ENCODE results near the gene RASAL2. TPM values are rescaled to one million over a fixed set of nuclear protein-coding genes. Genes with fewer than 3 reads are reported as not detected.

The RASAL2 gene
- total RNA-seq, 1 donor from 2014 or later, result not detected

DNA sequence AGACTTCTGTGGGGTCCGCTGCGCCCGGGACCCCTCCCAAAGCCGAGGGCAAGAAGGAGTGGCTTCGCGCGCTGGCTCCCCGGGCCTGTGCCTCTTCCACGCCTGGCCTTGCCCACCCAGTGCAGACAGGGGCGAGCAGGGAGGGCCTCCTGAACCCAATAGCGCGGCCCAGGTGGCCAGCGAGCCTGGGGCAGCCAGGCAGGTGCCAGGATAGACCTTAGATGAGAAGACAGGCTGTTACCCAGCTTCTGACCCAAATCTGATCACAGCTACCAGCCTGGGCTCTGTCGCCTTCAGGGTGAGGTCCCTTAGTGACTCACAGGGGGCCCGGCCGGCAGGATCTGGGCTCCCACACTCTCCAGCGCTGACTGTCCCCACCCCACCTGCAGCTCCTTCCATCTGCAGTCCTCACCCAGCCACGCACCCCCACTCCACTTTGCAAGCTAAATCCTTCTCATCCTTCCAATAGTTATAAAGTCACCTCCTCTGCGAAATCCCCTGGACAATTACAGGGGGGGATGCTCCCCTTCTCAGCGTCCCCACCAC lies 393.2 kb downstream of the RASAL2 start:
- intact Hi-C loops (cut with micrococcal nuclease), result no loop called here

DNA sequence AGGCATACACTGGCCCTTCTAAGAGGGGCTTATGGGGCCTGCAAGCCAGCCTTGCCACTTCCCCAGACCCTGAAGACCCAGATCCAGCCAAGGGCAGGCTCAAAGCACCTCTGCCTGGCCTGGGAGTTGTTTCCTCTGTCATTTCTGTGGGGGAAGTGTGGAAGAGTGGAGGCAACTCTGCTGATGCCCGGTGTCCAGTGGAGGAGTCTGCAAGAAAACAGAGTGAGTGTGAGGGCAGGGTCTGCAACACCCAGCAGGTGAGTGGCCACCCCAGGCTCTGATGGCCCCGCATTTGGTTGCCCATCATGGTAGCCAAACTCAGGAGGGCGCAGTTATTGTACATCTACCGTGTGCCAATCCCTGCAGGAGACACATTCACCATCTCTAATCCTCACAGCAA lies 394.5 kb downstream of the RASAL2 start:
- intact Hi-C loops (cut with micrococcal nuclease), result no loop called here

DNA sequence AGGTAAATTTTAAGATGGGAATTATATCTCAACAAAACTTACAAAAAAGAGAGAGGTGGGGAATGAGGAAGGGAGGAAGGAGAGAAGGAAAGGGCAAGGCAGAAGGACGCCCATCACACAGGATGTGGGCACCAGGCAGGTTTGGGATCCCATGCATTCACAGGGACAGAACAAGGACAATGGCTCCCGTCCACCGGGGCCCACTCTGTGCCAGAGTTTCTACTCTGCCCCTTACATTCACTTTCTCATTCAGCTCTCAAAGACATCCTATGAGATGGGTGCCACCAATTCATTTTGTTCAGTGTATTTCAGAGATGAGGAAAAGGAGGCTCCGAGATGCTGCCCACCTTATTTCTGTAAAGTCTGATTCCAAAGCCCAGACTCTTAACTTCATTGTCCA lies 395.5 kb downstream of the RASAL2 start:
- intact Hi-C loops (cut with micrococcal nuclease), result no loop called here

DNA sequence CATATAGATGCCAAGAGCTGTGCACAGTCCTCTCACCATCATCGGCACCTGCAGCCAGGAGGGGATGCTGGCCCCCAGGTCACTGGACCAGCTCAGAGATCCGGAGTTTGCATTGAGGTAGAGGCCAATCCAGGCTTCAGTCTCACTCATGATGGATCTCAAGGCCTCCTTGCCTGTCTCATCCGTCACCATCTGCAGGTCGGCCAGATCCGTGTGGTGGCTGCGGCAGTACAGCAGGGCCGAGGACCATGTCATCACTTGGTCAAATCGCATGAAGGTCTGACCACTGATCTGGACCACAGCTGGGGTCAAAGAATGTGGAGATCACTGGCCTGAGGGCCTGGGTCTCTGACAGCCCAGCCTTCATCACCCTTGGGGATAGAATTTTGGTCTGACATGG lies 396.2 kb downstream of the RASAL2 start:
- intact Hi-C loops (cut with micrococcal nuclease), result no loop called here

DNA sequence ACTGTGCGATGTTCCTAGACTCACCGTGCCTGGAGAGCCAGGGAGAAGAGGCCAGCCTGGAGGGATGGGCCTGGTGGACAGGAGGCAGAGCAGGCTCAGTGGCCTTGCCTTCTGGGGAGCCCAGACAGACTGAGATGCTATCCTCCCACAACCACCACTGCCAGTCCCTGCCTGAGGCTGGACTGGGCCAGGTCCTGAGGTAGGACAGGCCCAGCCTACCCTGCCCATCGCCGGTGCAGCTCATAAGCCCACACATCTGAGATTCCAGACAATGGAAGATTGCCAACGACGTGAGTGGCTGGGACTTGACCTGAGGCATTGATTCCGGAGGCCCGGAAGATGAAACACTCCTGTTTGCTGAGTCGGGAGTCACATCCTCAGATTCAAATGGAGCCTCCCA lies 397.1 kb downstream of the RASAL2 start:
- intact Hi-C loops (cut with micrococcal nuclease), result no loop called here

DNA sequence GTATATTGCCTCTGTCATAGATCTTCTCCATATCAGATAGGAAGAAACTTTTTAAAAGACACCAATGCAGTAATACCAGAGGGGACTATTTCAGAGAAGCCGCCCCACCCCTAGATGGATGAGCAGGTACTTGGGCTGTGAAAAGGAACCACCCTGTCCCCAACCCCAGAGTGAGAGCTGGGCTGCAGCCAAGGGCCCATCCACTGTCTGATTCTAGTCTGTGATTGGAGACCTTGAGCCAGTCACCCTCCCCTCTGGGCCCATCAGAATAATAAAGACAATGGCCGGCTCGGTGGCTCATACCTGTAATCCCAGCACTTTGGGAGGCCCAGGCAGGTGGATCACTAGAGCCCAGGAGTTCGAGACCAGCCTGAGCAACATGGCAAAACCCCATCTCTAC lies 397.8 kb downstream of the RASAL2 start:
- intact Hi-C loops (cut with micrococcal nuclease), result no loop called here

DNA sequence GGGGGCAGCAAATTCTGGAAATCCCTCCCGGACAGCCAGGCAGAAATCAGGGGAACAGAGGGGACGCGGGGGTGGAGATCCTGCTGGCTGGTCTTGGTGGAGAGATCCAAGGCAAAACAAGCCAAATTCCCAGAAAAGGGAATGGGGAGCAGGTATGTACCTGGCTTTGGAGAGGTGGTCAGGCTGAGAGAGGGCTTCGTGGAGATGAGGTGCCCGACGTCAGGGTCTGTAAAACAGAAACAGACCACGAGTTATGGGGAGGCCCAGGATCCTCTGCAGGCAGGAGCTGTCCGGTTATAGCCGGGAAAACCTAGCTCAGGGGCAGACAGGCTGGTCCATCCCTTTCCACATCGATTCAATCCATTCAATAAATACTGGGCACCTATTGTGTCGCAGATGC lies 398.4 kb downstream of the RASAL2 start:
- intact Hi-C loops (cut with micrococcal nuclease), result no loop called here

DNA sequence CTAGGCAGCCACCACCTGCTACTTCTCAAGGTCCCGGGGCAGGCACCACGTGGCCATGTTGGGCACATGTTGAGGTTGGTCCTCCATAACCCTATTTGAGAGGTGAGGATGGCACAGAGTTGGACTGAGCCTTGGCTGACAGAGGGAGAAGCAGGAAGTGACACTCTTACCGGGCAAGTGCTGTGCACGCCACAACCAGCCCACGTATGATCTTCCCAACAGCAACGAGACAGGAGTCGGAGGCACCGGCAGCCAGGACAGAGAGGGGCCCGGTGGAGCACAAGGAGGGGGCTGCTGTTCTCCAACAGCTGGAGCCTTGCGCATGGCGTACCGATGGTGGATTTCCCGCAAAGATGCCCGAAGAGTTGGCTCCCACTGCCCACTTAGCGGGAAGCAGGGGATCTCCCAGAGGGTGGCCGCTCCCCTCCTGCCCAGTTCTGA lies 399.4 kb downstream of the RASAL2 start:
- intact Hi-C loops (cut with micrococcal nuclease), result no loop called here

DNA sequence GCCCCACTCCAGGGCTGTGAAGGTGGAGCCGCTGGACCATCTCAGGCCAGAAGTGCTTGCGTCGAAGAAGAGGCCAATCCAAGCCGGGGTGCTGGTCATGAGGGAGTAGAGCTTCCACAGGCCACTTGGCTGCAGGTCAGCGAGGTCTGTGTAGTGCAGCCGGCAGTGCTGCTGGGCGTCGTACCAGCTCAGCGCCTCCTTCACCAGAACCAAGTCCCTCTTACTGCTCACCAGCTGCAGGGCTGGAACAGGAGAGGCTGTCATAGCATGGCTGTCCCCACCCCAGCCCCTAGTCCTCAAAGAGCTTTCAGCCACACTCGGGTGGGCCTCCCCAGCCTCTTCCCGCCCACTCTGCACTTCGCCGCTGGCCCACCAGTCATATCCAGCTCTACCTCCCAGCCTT lies 400.7 kb downstream of the RASAL2 start:
- intact Hi-C loops (cut with micrococcal nuclease), result no loop called here

DNA sequence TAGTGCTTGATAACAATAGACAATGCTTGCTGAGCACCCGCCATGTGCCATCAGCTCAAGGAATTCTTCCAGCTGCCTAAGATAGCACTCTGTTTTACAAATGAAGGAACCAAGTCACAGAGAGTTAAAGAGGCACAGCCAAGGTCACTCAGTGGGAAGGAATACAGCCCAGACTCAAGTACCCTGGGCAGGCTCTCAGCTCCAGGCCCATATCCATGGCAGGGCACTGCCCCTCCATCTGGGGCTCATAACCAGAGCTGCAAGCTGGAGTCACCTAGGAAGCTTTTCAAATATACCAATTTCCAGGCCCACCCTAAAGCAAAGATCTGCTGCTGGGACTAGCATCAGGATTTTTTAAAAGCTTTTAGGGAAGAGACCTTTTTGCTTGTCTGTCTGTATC lies 401.3 kb downstream of the RASAL2 start:
- intact Hi-C loops (cut with micrococcal nuclease), result loop anchor here (5.0 kb wide), 1 partner anchor 1648 kb away; no protein-coding TSS in a partner anchor

DNA sequence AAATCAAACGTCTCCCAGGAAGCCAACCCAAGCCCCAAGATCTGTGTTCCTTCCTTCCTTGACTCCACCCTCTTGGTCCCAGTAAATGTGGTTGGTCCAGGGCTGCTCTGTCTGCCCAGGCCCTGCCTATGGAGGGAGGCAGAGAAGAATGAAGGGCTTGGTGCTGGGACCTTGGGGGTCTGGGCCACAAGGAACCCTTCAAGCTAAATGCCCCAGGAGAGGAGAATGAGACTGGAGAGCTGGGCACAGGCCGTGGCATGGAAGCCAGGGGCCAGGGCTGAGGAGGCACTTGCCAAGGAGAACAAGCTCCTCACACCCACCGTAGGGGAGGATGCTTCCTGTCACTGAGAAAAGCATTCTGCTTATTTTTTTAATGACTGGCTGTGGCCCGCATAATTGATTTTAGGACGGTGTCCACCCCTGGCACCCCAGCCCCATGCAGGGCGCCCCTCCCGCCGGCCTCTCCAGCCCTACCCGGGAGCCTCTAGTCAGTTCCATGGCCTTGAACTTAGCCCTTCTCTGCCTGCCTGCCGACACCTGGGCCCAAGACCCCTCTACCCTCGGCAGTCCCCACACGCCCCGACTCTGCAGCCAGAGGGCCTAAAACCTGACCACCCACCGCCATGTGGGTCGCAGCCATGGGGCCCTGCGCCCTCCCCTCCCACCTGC lies 402.0 kb downstream of the RASAL2 start:
- intact Hi-C loops (cut with micrococcal nuclease), result loop anchor here (5.0 kb wide), 1 partner anchor 1649 kb away; no protein-coding TSS in a partner anchor

DNA sequence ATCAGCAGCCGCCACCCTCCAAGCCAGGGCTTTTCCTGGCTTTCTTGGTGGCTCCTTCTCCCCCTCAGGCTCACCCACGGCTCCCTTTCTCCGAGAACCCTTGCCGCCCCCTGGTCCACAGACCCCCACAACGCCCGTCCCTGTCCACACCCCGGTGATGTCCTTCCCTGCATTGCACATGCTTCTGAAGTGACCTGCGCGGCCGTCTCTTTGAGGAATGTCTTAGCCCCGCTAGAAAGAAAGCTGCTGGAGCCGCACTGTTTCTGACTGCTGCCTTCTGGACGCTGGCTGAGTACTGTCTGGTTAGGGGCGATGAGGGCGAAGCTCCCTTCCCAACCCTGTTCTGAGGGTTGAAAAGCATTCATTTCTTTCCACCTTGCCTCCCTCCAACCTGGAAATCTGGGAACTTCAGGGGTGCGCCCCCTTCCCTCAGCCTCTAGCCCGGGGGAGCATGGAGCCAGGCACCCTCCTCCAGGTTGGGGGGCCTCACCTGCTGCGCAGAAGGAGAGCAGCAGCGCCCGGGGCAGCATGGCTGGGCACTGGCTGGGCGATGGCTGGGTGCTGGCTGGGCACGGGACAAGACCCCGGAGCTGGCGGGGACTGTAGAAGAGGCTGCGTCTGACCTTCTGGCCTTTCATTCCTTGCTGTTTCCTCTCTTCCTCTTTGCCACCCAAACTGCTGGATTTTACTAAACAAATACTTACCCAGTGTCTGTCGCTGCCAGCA lies 402.7 kb downstream of the RASAL2 start, which contains the start of gene CLEC20A:
CLEC20A (minus strand) TSS at position 555 of the 726 bp plus-strand sequence; CDS start at position 530, 25 bp downstream.
- intact Hi-C loops (cut with micrococcal nuclease), result loop anchor here (5.0 kb wide), 1 partner anchor 1649 kb away; no protein-coding TSS in a partner anchor

DNA sequence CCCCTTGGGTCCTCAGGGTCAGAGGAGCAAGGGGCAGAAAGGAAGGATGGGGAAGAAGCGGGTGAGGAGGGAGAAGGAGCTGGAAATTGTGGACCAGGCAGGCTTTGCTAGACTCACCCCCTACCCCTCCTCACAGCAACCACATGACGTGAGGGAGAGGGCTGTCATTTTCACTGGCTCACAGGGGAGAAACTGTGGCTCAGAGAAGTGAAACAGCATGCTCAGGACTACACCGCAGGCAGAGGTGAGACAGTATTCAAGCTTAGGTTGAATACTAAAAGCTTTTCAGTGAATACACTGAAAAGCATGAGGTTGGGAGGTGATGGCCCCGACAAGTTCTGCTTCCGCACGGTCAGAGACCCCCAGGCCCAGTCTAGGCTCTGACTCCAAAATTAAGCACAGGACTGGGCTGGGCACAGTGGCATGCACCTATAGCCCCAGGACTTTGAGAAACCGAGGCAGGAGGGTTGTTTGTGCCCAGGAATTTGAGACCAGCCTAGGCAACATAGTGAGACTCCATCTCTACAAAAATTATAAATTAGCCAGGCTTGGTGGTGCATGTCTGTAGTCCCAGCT lies 404.1 kb downstream of the RASAL2 start:
- intact Hi-C loops (cut with micrococcal nuclease), result loop anchor here (5.0 kb wide), 1 partner anchor 1651 kb away; no protein-coding TSS in a partner anchor

DNA sequence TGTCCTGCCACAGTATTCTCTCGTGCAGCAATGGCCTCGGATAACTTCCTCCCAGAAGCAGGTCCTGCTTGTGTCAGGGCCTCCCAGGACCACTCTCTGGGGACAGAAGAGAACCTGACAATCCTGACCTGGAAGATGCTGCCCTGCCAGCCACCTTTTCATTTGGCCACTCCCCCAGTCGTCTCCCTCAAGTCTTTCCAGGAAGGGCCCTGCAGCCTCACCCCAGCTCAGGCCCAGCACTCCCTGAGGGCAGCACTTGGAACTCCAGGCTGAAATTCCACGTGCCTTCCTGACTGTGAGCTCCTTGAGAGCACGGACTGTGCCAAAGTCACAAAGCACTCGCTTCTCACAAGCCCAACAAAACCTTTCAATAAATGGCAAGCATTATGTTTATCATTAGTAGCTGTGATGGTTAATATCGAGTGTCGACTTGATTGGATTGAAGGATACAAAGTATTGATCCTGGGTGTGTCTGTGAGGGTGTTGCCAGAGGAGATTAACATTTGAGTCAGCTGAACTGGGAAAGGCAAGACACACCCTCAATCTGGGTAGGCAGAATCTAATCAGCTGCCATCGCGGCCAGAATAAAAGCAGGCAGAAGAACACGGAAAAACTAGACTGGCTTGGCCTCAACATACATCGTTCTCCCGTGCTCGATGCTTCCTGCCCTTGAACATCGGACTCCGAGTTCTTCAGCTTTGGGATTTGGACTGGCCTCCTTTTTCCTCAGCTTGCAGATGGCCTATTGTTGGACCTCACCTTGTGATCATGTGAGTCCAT lies 405.2 kb downstream of the RASAL2 start:
- intact Hi-C loops (cut with micrococcal nuclease), result loop anchor here (5.0 kb wide), 1 partner anchor 1652 kb away; no protein-coding TSS in a partner anchor

DNA sequence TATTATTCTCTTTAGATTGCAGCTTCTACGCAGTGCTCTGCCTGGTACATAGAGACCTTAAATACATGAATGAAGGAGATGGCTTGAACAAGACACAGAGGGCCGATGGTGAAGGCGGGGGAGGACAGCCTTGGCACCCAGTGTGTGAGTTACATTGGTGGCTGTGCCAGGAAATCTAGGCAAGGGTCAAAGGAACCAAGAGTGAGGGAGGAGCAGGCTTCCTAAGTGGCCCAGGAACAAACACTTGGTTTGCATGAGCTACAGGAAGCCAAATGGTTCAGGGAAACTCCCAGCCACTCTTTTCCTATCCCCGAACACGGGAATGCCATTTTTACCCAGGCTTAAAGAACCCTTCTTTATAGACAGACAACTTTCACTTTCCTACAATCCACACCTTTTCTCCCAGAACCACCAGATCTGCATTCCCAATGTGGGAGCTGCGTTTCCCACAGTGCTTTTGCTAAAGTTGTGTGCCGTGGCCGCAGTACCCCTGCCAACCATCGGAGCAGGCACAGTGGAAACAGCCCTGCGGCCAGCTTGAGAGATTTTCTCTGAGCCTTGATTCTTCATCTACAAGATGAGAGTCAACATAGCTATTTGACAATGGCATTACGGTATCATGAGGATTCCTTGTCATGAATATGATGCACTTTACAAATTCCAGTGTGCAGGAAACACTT lies 406.3 kb downstream of the RASAL2 start:
- intact Hi-C loops (cut with micrococcal nuclease), result loop anchor here (2.0 kb wide), 1 partner anchor 189 kb away; no protein-coding TSS in a partner anchor

DNA sequence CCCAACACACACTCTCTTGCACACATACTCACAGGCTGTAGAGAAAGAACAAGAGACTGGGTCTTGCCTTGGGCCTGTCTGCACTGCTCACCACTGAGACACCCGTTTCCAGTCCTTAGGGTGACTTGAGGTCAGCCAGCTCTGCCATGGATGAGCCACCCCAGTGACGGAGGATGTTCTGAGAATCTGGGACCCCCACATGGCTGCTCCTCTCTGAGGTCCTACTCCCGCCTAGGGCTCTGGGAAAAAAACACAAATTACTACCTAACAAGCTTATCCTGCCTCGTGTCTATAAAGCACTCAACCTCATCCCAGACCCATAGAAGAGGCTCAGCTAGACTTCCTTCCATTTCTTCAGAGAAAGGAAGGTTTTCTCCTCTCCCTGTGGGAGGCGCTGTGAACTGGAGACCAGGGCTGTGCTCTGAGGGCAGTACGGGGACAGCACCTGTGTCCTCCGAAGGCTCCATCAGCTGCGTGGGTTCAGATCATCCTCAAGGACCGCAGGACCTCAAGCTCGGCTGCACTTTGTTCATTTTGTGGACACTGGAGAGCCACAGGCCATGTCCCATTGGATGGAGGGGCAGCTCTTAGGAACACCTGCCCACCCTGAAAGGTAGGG lies 407.1 kb downstream of the RASAL2 start:
- intact Hi-C loops (cut with micrococcal nuclease), result loop anchor here (2.0 kb wide), 1 partner anchor 190 kb away; no protein-coding TSS in a partner anchor

DNA sequence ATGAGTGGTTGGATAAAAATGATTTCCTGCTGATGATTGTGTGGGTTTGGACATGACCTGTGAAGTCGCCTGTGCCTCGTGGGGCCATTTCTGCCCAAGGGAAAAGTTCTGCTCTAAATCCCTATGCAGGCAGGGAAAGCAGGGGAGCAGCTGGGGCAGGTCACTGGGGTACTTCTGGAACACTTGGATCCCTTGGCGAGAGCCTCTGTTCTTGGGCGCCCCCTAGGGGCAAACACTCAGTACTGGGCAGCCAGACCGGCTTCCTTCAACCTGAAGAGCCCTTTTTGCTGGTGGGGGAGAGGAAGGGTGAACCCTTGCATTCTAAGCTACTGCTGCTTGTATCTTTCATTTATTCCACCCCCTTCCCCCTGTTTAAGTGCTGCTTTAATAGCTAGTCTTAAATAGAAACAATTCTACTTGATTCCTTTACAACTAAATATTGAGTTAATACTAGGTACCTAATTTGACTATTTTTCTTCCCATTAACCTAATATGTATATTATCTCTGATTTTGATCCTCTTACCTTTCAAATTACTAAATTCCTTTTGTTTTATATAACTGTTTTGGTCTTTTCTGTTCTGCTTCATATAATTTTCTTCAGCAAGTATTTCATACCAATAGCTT lies 407.9 kb downstream of the RASAL2 start:
- intact Hi-C loops (cut with micrococcal nuclease), result loop anchor here (2.0 kb wide), 1 partner anchor 191 kb away; no protein-coding TSS in a partner anchor

DNA sequence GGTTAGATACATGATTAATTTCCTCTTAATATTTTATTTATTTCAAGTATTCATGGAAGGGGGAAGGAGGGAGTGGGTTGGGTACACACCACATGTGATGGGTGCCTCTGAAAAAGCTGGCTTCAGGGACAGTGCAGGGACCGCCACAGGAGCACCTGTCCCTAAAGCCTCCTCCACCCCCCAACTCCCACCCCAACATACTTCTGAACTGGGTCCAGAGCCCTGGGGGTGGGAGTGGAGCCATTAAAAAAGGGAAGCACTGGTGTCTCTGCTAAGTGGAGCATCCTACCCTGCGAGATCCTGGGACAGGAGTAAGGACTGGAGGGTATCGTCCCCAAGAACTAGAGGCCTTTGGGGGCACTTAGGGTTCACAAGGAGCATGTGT lies 408.4 kb downstream of the RASAL2 start:
- intact Hi-C loops (cut with micrococcal nuclease), result no loop called here

DNA sequence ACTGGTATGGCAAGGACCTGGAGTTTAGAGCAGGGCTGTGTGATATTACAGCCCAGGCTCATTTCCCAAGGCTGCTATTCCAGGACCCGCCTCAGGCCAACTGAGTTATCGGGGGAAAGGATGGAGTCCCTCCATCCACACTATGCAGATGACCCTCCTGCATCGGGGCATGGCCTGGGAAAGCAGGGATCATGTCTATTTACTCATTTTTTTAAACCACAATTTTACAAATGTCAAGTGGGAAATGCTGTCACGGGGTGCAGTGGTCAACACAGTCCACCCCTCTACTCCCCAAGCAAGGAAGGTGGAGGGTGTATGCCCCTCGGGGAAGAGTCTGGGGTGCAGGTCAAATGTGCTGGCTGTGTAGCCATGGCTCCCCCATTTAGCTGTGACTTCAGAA lies 409.0 kb downstream of the RASAL2 start:
- intact Hi-C loops (cut with micrococcal nuclease), result no loop called here

Data from T-helper 1 cell treated with Interleukin-12 subunit alpha and Interleukin-12 subunit beta and Interleukin-4 antibody, amounts not matched to agents 30 ng/mL and 1 ng/mL, for 36 hours (primary cell).